Activated CD8-positive, alpha-beta memory T cell treated with anti-CD3 and anti-CD28 coated beads for 4 hours (primary cell): ENCODE results near the gene PLLP.
"Not testable (repeated sequence)": the region's sequence is repeated elsewhere in the genome, so short reads cannot be mapped to it uniquely, and the experiment has no call there.

ENCODE experiments used
- DNase-seq, 2 donors: peaks; one replicate each; pipeline ENCODE4 v3.0.0-alpha.2; 2020; ENCODE audit warnings: low read depth in 2 of 2

Gene PLLP

DNA sequence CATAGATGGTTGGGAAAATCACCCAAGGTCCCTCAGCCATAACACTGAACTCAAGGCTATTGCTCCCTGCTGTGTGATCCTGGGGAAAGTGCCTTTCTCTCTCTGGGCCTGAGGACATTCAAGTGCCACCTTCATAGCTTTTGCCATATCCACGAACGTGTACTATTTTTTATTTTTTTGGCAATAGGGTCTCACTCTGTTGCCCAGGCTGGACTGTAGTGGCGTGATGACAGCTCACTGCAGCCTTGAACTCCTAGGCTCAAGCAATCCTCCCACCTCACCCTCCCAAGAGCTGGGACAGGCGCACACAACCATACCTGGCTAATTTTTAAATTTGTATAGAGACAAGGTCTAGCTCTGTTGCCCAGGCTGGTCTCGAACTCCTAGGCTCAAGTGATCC lies 10.6 kb downstream of the PLLP start:
- no peak for DNase-seq

DNA sequence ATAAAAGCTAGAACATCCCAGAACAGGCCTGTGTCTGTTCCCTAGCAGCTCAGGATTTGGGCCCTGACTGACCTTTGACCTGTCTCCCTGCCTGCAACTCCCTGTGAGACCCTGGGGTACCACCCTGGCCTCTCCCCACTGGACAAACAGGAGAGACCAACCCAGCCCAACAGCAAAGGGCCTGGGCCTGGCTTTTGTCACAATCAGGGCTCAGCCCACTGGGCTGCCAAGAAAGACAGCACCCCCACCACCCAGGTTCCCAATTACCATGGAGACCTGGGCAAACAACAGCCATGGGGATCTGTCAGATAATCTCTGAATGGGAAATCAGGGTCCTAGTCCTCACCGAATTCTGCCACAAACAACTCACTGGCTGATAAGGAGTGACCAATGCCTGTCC lies 11.1 kb downstream of the PLLP start:
- no peak for DNase-seq

DNA sequence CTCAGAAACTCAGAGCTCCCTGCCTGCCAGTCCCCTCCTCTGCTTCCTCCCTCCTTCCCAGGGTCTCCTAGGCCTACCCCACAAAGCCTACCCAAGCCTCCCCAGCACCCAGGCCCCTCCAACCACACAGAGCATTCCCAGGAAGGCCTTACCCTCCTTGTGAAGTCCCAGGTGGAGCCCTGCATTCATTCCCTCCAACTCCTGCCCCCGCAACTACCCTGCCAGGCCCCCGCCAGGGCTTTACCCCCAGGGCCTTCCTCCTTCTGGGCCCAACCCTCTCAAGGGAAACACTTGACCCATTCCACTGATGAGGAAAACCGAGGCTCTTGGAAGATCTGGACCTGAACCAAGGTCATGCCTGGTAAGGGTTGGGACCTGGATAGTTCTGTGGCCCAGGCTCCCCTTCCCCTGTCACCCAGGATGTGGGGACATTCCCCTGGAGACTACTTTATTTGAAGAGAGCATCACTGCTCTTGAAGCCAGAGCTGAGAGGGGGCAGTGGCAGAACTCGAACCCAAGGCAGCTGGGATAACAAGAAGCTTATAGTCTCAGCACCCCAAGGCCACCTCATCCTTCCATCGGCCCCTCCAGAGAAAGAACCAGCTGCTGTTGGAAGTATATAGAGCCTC lies 12.5 kb downstream of the PLLP start:
- DNase-seq = no peak

DNA sequence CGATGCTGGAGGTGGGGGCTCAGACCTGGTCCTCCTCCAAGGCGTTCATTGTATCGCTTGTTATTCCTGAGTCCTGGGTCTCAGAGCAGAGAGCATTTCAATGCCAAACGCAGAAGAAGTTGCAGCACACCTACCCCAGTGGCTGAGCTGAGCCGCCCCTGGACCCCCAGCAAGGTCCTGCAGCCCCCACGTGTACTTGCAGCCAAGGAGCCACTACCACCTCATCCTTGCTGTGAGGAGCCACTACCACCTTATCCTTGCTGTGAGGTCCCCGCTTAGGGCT lies 13.5 kb downstream of the PLLP start:
- DNase-seq = no peak

DNA sequence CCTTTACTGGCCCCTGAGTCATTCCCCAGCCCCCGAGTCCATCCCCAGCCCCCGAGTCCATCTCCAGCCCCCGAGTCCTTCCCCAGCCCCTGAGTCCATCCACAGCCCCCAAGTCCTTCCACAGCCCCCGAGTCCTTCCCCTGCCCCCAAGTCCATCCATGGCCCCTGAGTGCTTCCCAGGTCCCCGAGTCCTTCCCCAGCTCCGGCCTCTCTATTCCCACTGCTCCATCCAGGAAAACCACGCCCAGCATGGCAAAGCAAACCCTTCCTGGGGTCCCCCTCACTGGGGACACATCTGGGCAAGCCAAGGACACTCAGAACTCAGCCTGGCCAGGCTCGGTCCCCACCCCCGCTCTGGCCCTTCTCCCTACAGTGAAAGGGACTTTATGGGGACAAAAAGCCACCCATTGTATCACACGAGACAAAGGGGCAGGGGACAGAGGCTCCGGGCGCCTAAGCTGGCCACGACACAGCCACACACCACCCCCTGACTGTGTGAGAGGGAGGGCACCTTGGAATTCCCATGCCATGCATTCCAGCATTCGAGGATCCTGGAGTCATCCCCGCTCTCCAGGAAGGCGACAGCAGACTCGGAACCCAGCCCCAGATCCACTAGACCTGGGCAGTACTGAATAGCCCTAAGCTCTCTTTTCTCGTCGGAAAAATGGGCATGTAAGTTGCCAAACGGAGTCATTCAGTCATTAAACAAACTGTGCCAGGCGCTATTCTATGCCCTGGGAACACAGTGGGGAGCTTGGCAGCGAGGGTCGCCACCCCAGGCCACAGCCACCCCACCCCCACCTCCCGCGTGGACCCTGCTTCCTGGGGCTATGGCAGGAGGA lies 14.0 kb downstream of the PLLP start:
- no peak for DNase-seq

DNA sequence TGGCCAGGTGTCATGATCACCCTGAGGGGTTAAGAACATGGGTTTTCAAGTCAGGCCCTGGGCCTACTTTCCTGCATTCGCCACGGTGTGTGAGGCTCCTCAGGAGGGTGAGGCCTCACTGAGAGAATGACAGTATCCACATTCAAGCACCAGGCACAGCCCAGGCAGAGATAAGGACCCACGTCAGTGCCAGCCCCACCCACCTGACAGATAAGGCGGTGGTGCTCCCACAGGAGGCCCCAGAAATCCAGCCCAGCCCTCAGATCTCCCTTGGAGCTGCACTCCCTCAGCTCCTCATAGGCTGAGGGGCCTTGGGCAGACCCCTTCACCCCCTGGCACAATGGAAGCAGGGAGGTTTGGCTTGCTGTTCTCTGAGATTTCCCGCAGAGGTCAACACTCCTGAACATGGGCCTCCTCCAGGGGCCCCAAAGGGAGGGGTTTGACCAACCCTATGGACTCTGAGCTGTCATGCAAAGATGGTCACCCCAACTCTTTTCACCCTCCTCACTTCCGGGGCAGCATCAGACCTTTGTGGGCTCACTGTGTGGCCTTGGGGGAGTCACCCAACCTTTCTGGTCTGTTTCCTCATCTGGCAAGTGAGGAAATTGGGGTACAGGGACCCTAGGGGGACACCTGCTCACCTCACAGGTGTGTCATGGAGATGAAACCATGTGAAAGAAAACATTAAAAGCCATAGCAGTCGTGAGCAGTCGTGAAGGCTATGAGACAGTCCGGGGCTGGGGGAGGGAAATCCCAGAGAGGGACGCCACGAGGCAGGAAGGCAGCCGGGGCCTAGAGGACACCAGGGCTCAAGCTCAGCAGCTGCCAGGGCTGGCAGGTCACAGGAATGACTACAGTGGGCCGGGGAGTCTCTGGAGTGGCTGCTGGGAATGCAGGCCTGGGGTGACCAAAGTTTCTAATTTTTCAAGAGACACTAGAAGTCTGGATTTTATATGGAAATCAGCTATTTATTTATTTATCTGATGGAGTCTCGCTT lies 15.4 kb downstream of the PLLP start:
- no peak for DNase-seq

DNA sequence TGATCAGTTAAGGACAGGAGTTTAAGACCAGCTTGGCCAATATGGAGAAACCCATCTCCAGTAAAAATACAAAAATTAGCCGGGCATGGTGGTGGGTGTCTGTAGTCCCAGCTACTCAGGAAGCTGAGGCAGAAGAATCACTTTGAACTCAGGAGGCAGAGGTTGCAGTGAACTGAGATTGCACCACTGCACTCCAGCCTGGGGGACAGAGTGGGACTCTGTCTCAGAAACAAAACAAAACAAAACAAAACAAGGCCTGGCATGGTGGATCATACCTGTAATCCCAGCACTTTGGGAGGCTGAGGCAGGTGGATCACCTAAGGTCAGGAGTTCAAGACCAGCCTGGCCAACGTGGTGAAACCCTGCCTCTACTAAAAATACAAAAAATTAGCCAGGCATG lies 17.1 kb downstream of the PLLP start:
- DNase-seq = not testable (repeated sequence)

DNA sequence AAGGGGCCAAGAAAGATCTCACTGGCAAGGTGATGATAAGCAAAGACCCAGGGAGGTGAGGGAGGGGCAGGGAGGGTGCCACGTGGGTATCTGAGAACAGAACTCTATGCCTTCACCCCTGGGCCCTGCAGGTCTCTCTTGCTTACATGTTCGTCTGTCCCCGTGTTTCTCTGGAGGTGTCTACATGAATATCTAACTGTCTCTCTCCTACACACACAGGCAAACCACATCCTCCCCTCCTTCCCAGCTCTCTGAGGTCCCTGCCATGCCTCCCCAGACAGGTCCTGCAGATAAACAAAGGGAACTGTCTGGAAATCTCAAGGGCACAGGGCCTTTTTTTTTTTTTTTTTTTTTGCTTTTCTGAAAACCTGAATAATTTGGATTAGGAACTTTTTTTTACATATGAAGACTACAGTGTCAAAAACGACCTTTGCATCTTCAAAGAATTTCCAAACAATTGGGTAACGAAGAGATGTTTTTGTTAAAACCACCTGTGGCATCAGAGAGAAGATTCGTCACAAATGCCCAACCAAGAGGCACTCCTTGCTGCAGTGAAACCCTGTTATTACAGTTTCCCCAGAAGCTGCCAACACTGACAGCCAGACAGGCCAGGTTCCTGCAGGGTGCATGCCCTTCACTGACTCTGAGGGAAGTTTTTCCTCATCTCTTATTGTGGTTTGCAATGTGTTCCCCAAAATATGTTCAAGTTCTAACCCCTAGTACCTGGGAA lies 17.8 kb downstream of the PLLP start:
- no peak for DNase-seq

DNA sequence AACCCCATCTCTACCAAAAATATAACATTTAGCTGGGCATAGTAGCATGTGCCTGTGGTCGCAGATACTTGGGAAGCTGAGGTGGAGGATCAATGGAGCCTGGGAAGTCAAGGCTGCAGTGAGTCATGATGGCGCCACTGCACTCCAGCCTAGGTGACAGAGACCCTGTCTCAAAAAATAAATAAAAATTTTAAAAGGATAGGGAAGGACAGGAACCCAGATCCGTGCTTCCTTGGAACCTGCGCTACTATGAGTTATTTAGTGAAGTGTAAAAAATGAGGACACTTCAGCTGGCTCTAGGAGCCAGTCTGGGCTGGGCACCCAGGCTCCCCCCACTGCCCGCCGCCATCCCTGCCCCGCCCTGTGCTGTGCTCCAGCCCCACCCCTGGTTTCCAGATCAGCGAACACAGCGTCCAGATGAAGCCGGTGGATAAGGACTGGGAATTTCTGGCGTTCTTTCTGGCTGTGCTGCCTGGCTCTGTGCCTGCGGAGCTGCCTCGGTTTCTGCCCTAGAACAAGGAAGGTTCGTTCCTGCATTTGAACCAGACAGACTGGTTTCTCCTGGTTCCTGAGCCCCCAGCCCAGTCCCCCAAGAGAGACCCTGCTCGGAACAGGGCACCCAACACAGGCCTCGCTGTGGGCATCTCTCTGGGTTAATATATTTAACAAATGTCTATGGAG lies 18.5 kb downstream of the PLLP start:
- DNase-seq = no peak

DNA sequence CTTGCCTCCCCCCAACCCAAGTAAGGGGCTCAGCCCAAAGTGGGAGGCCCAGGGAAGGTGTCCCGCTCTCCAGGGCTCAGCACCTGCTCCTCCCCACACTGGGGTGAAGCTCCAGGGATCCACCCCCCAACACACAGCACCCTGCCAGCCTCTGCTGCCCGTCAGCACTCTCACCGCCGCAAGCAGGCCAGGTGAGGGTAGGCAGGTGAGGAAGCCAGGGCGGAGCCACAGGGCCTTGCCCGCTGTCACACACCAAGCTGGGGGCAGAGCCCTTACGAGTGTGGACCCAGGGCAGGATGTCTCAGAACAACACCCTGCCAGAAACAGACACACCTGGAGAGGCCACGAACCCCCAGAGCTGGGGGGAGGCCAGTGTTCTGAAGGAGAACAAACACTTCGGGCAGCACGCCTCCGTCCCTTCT lies 19.5 kb downstream of the PLLP start:
- no peak for DNase-seq

DNA sequence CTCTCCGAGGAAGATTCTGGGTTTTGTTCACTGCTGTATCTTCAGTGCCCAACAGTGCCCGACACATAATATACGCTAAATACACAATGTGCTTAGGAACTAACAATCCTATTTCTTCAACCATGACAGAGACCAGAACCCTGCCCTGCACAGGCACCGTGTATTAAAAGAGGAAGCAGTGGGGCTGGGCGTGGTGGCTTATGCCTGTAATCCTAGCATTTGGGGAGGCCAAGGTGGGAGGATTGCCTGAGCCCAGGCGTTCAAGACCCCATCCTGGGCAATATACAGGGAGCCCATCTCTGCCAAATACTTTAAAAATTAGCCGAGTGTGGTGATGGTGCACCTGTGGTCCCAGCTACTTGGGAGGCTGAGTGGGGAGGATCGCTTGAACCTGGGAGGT lies 20.1 kb downstream of the PLLP start:
- DNase-seq = no peak

DNA sequence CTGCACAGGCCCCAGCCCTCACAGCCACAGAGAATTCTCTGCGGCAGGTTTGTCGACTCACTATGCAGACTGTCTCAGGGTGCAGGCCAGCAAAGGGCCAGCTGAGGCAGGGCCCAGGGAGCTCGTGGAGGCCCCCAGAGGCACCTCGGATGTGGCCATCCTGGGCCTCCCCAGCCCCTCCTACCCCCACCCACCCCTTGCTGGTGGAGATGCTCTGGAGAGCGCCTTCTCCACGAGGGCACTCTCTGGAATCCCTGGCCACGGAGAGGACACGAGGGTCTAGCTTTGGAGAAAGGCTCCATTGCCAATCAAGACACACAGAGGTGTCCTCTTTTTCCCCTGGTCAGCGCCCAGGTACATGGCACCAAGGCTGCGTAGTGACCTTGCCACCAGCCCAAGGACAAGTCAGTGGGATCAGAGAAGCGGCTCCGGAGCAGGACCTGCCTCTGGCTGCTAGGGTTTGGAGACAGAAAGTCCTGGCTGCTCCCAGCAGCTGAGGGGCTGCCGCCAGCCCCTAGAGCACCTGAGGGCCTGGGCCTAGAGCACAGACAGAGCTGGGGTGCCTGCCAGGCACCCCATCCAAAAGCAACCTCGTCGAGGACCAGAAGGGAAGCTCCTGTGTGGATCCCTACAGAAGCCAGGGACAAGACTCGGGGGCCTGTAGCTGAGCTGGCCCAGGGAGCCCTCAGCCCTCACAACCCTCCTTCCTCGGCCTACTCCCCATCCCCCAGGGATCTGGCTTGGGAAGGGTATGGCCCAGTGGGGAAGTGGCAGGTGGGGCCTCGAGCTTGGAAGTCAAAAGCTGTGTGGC lies 20.7 kb downstream of the PLLP start:
- no peak for DNase-seq

DNA sequence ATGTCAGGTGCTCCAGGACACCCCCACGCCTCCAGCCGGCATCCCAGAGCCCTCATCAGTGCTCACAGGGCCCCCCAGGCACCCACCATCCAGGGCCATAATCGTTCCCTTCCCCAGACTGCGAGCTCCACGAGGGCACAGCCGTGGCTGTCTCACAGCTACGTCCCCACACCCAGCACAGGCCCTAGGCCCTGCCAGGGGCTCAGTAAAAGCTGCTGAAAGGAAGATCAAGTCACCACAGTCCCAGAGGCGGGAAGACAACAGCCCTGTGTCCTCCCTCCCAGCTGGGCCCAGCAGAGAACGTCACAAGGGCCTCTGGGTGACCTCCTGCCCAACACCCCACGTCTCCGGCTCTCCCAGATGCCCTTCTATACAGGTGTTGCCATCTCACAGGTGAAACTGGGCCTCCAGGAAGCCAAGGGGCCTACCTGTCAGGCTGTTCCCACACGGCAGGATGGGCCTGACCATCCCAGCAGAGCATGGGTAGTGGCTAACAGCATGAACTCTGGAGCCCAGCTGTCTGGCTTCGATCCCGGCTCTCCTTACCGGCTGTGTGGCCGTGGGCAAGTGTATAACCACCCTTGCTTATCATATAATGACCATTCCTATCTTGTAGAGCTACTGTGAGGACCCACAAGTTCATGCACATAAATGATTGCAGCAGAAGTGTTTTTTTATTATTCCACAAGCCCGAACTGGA lies 21.5 kb downstream of the PLLP start:
- no peak for DNase-seq

DNA sequence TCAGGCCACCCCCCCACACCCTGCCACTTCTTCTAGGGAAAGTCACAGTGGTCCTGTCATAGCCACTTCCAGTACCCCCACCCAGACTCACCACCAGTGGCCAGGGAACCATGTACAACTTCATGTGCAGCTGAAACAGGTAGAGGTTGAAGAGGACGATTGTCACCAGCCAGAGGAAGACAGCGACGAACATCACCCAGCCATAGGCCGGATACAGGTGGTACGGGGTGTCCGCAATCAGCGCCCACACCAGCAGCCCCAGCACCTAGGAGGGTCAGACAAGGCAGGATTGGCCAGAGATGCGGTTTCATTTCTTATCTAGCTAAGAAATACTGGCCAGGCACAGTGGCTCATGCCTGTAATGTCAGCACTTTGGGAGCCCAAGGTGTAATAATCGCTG lies 22.7 kb downstream of the PLLP start:
- no peak for DNase-seq

DNA sequence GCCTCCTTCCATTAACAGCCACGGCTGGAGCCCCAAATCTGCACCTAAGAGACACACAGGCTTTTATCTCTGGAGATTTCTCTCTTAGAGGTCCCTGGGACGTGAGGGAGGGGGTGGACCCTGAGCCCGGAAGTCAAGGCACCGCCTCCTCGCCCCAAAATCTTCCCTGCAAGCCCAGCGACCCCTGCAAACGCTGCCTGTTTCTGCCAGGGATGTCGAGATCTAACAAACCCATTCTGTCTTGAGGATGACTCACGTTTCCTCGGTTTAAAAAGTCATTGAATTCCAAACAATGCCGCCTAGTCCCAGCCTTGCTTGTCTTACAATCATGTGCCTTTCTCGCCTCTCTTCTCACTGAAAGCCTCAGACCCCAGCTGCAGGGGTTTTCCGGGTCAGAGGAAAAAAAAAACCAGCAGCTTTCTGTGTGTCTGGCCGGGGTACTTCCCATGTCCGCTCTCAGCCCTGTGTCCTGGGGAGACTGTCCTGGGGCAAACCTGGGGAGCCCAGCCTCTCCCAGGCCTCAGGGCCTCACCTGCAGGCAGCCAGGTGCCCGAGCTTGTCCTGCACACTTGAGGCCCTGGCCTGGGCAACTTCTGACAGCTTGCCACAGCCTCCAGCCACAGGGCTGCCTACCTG lies 24.1 kb downstream of the PLLP start:
- no peak for DNase-seq

DNA sequence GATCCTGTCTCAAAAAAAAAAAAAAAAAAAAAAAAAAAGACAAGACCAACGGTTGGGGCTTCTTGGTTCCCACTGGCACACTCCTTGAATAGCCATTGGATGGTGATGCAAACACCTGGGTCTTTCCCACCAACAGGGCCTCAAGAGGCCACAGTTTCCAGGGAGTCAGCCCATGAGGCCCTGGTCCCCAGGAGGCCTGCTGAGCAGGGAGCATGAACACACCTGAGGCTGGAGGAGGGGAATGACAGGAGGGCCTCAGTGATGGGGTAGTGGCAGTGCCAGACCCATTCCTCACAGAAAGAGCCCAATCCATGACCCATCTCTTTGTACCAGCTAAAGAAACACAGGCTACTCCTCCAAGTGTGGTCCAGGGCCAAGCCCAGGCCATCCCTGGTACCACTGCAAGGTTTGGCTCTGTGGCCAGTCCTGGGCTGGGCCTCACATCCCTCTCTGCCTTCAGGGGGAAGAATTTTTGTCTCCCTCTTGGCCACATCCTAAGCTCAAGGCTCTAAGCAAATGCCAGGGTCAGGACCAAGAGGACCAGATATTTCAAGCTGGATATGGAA lies 25.5 kb downstream of the PLLP start:
- no peak for DNase-seq

DNA sequence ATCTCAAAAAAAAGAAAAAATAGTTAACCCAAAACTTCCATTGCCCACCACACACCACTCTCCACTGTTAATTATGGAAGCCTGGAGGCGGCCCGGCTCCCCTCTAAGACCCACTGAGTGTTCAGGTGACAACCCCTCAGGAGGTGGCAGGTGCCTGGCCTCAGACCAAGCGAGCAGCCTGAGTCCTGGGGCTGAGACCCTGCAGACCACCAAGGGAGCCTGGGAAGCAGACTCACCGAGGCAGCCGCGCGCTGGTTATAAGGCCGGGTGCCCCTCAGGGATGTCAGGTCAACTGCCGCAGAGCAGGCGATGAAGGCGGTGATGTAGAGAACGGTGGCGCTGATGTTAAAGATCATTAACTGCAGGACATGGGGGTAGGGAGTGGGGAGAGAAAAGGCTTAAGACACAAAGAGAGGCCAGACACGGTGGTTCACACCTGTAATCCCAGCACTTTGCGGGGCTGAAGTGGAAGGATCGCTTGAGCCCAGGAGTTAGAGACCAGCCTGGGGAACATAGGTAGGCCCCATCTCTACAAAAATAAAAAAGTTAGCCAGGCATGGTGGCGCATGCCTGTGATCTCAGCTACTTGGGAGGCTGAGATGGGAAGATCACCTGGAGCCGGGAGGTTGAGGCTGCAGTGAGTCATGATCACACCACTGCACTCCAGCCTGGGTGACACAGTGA lies 26.1 kb downstream of the PLLP start:
- DNase-seq = no peak

DNA sequence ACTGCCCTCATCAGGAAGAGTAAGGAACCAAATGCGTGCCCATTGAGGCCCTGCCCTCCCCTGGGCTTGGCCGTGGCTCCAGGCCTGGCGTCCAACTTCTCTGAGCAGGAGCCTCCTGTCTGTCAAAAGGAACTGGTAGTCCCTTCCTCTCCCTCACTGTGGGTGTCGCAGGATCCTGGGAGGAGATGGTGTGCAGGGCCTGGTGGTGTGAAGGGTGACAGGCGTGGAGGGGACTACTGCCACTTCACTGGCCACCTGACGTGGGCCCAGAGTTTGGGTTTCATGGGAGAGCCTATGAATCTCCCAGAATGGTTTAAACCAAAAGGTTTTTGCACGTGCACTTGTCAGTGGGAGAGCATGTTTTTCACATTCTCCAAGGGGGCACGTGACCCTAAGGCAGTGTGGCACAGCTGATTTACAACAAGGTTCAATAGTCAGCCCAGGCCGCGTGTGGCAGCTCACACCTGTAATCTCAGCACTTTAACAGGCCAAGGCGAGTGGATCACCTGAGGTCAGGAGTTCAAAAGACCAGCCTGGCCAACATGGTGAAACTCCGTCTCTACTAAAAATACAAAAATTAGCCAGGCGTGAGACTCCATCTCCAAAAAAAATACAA lies 26.9 kb downstream of the PLLP start:
- no peak for DNase-seq
